GM19035 (cell line): ENCODE measurements around the gene NTF3.
"Not testable (repeated sequence)": the region's sequence is repeated elsewhere in the genome, so short reads cannot be mapped to it uniquely, and the experiment has no call there.

Experiments used
- ATAC-seq: cut with Tn5 transposase; IDR thresholded peaks from one replicate; pipeline ENCODE4 v1.9.1; 2021; ENCODE audit not compliant: unreplicated experiment

Gene NTF3

DNA sequence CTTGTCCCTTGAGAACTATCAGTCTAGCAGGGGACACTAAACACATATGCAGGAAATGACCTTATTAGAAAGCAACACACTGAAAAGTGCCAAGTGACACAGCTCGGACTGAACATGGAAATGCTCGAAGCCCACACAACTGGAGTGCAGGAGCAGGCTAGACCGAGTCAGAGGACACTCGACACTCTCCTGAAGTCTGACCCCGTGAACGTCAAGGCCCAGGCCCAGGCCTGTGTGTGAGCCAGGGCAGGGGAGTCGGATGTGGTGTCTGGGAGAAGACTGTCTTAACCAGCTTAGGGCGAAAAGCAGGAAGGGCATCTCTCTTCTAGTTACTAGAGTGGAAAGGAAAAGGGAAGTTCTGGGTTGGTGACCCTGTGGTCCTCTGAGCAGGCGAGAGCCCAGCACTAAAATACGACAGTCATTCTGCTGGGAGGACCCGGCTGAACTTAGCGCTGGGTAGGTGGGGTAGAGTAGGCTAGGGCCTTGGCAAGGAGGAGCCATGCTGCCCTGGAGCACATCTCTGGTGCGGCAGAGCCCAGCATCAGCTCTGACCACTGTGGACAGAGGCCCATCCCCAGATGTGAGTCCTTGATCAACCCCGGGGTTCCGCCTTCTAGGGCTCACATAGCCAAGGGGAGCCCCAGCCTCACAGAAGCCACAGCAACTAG, 93.0 kb downstream of the NTF3 start:
- no peak for ATAC-seq

DNA sequence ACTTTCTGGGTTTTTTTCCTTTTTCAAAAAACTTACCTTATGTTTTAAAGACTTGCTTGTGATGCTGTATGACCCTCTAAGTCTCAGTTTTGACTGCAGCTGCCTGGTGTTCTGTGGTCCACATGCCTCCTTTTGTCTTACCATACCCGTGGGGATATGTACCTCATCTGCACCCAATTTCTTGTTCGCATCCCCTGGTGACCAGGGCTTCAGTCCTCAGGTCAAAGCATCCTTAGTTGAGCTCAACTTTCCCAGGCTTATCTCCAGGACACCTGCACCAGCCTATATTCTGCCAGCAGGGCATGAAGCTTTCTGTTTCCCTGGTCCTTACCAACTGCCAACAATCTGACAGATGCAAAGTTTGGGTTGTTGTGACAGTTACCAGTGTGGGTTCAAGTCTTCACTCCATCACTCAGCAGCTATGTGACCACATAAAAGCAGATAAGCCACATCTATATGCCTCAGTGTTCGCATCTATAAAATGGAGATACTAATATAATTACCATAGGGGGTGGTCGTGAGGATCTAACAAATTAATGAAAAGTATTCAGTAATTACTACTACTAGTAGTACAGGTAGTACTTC, 94.0 kb downstream of the NTF3 start:
- no peak for ATAC-seq

DNA sequence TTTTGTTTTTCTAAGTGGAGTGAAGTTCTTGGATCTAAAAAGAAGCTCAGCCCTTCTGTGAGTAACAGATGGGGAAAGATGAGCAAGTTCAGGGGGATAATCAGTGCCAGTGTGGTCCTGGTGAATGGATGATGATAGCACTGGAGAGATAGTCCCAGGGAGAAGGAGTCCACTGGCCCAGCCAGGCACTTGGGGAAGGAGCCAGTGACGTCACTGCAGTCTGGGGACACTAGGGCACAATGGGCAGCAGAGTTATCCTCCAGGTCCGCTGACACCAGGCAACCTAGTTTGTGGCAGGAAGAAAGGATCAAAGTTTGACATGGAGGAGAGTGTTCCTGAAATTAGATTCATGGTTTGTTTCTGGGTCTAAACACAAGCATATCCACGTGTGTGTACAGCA, 101.5 kb downstream of the NTF3 start:
- ATAC-seq, result no peak

DNA sequence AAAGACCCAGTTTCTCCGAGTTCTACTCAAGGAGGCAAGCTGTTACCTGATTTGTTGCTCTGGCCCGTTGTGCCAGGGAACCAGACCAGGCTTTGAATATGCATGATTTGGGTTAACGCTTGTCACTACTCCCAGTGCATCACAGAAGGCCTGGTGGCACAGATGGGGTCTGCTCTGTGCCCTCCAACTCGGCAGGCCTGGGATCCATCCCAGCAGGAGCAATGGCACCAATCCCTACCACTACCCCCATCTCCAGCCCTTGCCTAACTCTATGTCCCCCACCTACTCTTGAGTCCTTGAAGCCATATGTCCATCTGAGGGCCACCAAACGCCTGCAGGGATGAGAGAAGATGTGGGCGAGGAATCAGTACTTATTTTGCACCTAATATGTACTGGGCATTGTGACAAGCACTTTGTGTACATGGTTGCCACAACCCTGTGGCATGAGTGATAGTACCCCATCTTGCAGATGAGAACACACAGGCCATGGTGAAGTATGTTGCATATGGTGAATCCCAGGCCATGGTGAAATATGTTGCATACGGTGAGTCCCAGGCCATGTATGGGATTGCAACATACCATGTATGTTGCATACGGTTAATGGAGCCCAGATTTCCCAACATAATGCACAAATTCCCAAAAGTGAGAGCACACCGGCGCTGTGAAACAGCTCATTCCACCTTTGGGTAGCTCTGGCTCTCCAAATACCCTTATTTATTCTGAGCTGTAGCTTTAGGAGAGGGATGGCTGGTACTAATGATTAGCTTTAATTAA, 102.7 kb downstream of the NTF3 start:
- ATAC-seq, result no peak

DNA sequence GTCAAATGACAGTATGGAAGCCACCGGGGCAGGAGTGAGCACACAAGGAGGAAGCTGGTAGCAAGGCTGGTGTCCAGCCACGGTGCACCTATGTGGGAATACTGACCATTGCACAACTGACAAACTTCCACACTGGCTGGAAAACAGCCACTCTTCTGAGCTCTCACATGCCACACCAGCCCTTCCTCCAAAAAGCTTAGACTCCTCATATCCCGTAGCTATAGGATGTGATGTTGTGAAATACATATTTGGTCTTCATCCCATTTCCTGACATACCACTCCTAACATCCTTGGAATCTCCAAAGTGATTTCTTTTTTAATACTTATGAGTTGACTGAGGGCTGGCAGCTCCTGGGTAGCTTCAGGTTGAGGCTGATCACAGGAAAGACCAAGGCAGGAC, 103.6 kb downstream of the NTF3 start:
- no peak for ATAC-seq

DNA sequence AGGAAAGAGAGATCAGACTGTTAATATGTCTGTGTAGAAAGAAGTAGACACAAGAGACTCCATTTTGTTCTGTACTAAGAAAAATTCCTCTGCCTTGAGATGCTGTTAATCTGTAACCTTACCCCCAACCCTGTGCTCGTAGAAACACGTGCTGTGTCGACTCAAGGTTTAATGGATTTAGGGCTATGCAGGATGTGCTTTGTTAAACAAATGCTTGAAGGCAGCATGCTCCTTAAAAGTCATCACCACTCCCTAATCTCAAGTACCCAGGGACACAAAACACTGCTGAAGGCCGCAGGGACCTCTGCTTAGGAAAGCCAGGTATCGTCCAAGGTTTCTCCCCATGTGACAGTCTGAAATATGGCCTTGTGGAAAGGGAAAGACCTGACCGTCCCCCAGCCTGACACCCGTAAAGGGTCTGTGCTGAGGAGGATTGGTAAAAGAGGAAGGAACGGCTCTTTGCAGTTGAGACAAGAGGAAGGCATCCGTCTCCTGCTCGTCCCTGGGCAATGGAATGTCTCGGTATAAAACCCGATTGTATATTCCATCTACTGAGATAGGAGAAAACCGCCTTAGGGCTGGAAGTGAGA, 105.2 kb downstream of the NTF3 start:
- ATAC-seq, result not testable (repeated sequence)

DNA sequence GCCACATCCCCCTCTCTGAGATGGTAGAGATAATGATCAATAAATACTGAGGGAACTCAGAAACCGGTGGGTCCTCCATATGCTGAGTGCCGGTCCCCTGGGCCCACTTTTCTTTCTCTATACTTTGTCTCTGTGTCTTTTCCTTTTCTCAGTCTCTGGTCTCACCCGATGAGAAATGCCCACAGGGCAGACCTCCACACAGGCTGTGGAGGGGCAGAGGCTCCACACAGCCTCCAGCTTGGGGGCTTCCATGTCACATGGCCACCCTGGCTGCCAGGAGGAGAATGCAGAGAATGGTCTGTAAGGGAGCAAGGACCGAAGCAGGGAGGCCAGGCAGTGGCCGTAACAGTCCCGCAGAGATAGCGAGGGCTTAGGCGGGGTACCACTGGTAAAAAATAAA, 105.9 kb downstream of the NTF3 start:
- ATAC-seq, result no peak
